Testis (tissue), 2 donors: ENCODE data around the gene SBK1.

Source experiments
- CTCF ChIP-seq, 3 experiments: fragments of 450-650 bp in 2 of 3; fragments of 200-600 bp in 1 of 3; sonication (generic) in 1 of 3; IDR thresholded peaks; one replicate each; pipeline ENCODE4 v1.5.1; 2016 to 2019; ENCODE audit warnings: antibody characterized with exemption in 3 of 3, mild to moderate bottlenecking in 2 of 3, moderate library complexity in 1 of 3
- POLR2A ChIP-seq: fragments of 450-650 bp; IDR thresholded peaks from one replicate; pipeline ENCODE4 v1.6.1; 2017; ENCODE audit warnings: antibody characterized with exemption, mild to moderate bottlenecking, moderate library complexity

GRCh38 chr16:28293601-28293960 lies 1.3 kb downstream of the SBK1 start:
- TF ChIP-seq CTCF (IDR thresholded peaks at IDR 0.05) (no peak), POLR2A (no peak)
